Measurements from ENCODE around the gene PARD3.

The PARD3 gene

GRCh38 chr10:34434119-34434594 is 380.9 kb downstream of the PARD3 start:
- Histone ChIP-seq H3K9ac (ENCODE audit: low read depth, low read length) (no peak overlapping the region), H3K4me3 (ENCODE audit: low read depth in 1 of 2, low read length in 2 of 2) (no peak overlapping the region), H2AFZ (ENCODE audit: low read depth, low read length) (no peak overlapping the region), H3K4me1 (ENCODE audit: insufficient read depth, low read length) (no peaks in the 10 kb centered on the region), H3K9me3 (ENCODE audit: insufficient read depth, low read length, severe bottlenecking) (no peaks in the 10 kb centered on the region), H3K4me2 (ENCODE audit: insufficient read depth, low read length) (no peak overlapping the region), H3K36me3 (ENCODE audit: insufficient read depth, low read length) (no peaks in the 10 kb centered on the region), H3K79me2 (ENCODE audit: insufficient read depth, low read length) (no peaks in the 10 kb centered on the region), H4K20me1 (ENCODE audit: insufficient read depth, low read length) (peaks cover 8% of the 10 kb centered on the region; the same call in 1 of the 2 replicates), H3K27ac (ENCODE audit: low read length) (no peak overlapping the region), H3K27me3 (ENCODE audit: insufficient read depth, low read length, poor library complexity) (no peaks in the 10 kb centered on the region)
- DNase-seq = no peak
- no peak for TF ChIP-seq CTCF (IDR thresholded peaks at IDR 0.05; ENCODE audit: borderline replicate concordance, extremely low read depth, low read length, poor library complexity, severe bottlenecking)
- TF ChIP-seq EZH2 (IDR thresholded peaks at IDR 0.05; ENCODE audit: borderline replicate concordance, low read depth, low read length, severe bottlenecking) = no peak
- no peak for ATAC-seq (ENCODE audit: insufficient read depth, low read depth)

GRCh38 chr10:34433241-34434076 is 381.6 kb downstream of the PARD3 start:
- no peak overlapping the region for H2AFZ ChIP-seq (ENCODE audit: low read depth, low read length)
- H4K20me1 ChIP-seq (ENCODE audit: insufficient read depth, low read length) = peaks cover 8% of the 10 kb centered on the region; the same call in 1 of the 2 replicates
- no peaks in the 10 kb centered on the region for H3K36me3 ChIP-seq (ENCODE audit: insufficient read depth, low read length)
- no peaks in the 10 kb centered on the region for H3K79me2 ChIP-seq (ENCODE audit: insufficient read depth, low read length)
- ATAC-seq (ENCODE audit: insufficient read depth, low read depth) = no peak
- DNase-seq = no peak
- H3K4me2 ChIP-seq (ENCODE audit: insufficient read depth, low read length) = no peak overlapping the region
- no peaks in the 10 kb centered on the region for H3K9me3 ChIP-seq (ENCODE audit: insufficient read depth, low read length, severe bottlenecking)
- H3K4me3 ChIP-seq (ENCODE audit: low read depth in 1 of 2, low read length in 2 of 2) = no peak overlapping the region
- H3K9ac ChIP-seq (ENCODE audit: low read depth, low read length) = no peak overlapping the region
- no peak for TF ChIP-seq CTCF (IDR thresholded peaks at IDR 0.05; ENCODE audit: borderline replicate concordance, extremely low read depth, low read length, poor library complexity, severe bottlenecking)
- no peak overlapping the region for H3K27ac ChIP-seq (ENCODE audit: low read length)
- H3K4me1 ChIP-seq (ENCODE audit: insufficient read depth, low read length) = no peaks in the 10 kb centered on the region
- H3K27me3 ChIP-seq (ENCODE audit: insufficient read depth, low read length, poor library complexity) = no peaks in the 10 kb centered on the region

- no peak for TF ChIP-seq CTCF (IDR thresholded peaks at IDR 0.05; ENCODE audit: borderline replicate concordance, extremely low read depth, low read length, poor library complexity, severe bottlenecking)
- no peak for TF ChIP-seq EZH2 (IDR thresholded peaks at IDR 0.05; ENCODE audit: borderline replicate concordance, low read depth, low read length, severe bottlenecking)
Observed at GRCh38 chr10:34432589-34432988, 382.5 kb downstream of the PARD3 start.

More at GRCh38 chr10:34432589-34432988, 382.5 kb downstream of the PARD3 start:
- ATAC-seq (ENCODE audit: insufficient read depth, low read depth) (no peak), DNase-seq (no peak)
- H3K4me2 ChIP-seq (ENCODE audit: insufficient read depth, low read length) = no peak overlapping the region
- no peaks in the 10 kb centered on the region for H3K27me3 ChIP-seq (ENCODE audit: insufficient read depth, low read length, poor library complexity)
- no peak overlapping the region for H3K27ac ChIP-seq (ENCODE audit: low read length)
- no peaks in the 10 kb centered on the region for H3K9me3 ChIP-seq (ENCODE audit: insufficient read depth, low read length, severe bottlenecking)
- H2AFZ ChIP-seq (ENCODE audit: low read depth, low read length) = no peak overlapping the region
- H3K4me1 ChIP-seq (ENCODE audit: insufficient read depth, low read length) = no peaks in the 10 kb centered on the region
- no peak overlapping the region for H3K9ac ChIP-seq (ENCODE audit: low read depth, low read length)
- H3K36me3 ChIP-seq (ENCODE audit: insufficient read depth, low read length) = no peaks in the 10 kb centered on the region
- peaks cover 8% of the 10 kb centered on the region; the same call in 1 of the 2 replicates for H4K20me1 ChIP-seq (ENCODE audit: insufficient read depth, low read length)
- H3K4me3 ChIP-seq (ENCODE audit: low read depth in 1 of 2, low read length in 2 of 2) = no peak overlapping the region
- no peaks in the 10 kb centered on the region for H3K79me2 ChIP-seq (ENCODE audit: insufficient read depth, low read length)
